HepG2 (cell line): Measurements from ENCODE around the gene GFRA3. TPM values are rescaled to one million over a fixed set of nuclear protein-coding genes. Genes with fewer than 3 reads are reported as not detected.

Source experiments
- ATAC-seq: fragments of 200-7000 bp; cut with Tn5 transposase; 3 replicates; pipeline ENCODE4 v1.9.1; 2020; ENCODE audit warnings: mild to moderate bottlenecking, moderate library complexity
- BruUV-seq: library from RNA; stranded (reverse); fragments of 400-500 nt; replicated peaks from 2 replicates; lab custom pipeline; 2021; lab: Mats Ljungman, UMichigan
- CTCF ChIA-PET: fragments of 300-600 bp; formaldehyde crosslinking; extraction: SDS; loops from one replicate; lab custom pipeline; 2021; ENCODE audit warnings: low total read pairs, inconsistent platforms, low intra/inter-chr PET ratio; lab: Yijun Ruan, JAX
- POLR2A ChIA-PET: fragments of 350-600 bp; sonication (Branson Sonifier 250); formaldehyde crosslinking; loops from one replicate; lab custom pipeline; 2020; ENCODE audit warnings: antibody characterized with exemption, inconsistent platforms; lab: Yijun Ruan, JAX
- DNase-seq: peaks from one replicate; pipeline ENCODE4 v3.0.0-alpha.2; 2015; ENCODE audit warnings: low spot score
- FAIRE-seq: peaks from 3 replicates; lab custom pipeline; 2011; peaks lifted over from hg19 to GRCh38; lab: Jason Lieb, UNC
- H2AFZ ChIP-seq: one replicate; pipeline ENCODE4 v1.6.1; 2011; ENCODE audit warnings: low read length, inconsistent platforms
- H3K27ac ChIP-seq: fragments of 300-600 bp; 3 replicates; pipeline ENCODE4 v1.8.0; 2011; ENCODE audit warnings: mixed run types, mild to moderate bottlenecking, mixed read lengths, low read length, inconsistent platforms; ENCODE audit not compliant: insufficient read depth; ENCODE audit errors: extremely low read length
- H3K27me3 ChIP-seq, 2 experiments: fragments of 200-600 bp in 1 of 2; 2 replicates in 1 of 2; 3 replicates in 1 of 2; pipeline versions ENCODE4 v1.6.0 to v1.8.0; 2011; ENCODE audit warnings: low read length in 2 of 2, mild to moderate bottlenecking in 2 of 2, moderate library complexity in 2 of 2, inconsistent platforms in 1 of 2; ENCODE audit not compliant: insufficient read depth in 2 of 2, control insufficient read depth in 1 of 2
- H3K36me3 ChIP-seq, 2 experiments: fragments of 200-600 bp in 1 of 2; replicated peaks in 1 of 2; 2 replicates in 1 of 2; 3 replicates in 1 of 2; pipeline versions ENCODE4 v1.5.1 to v1.8.0; 2011; ENCODE audit warnings: low read length in 2 of 2, inconsistent platforms in 1 of 2; ENCODE audit not compliant: insufficient read depth in 2 of 2, control insufficient read depth in 1 of 2
- H3K4me1 ChIP-seq: 2 replicates; pipeline ENCODE4 v1.5.1; 2012; ENCODE audit warnings: low read length, inconsistent platforms; ENCODE audit not compliant: insufficient read depth
- H3K4me2 ChIP-seq: 2 replicates; pipeline ENCODE4 v1.6.0; 2011; ENCODE audit warnings: low read depth, low read length, inconsistent platforms
- H3K4me3 ChIP-seq, 3 experiments: fragments of 200-600 bp in 1 of 3; sonication (generic), shearing (Covaris generic) in 1 of 3; replicated peaks in 1 of 3; 2 replicates each; pipeline ENCODE4 v1.5.1; 2011 to 2016; ENCODE audit warnings: low read length in 3 of 3, inconsistent platforms in 2 of 3, low read depth in 2 of 3, mild to moderate bottlenecking in 2 of 3, control low read depth in 1 of 3, mixed read lengths in 1 of 3; ENCODE audit not compliant: insufficient read depth in 1 of 3
- H3K79me2 ChIP-seq: one replicate; pipeline ENCODE4 v1.6.1; 2011; ENCODE audit warnings: low read length, inconsistent platforms; ENCODE audit not compliant: insufficient read depth
- H3K9ac ChIP-seq: 2 replicates; pipeline ENCODE4 v1.6.0; 2011; ENCODE audit warnings: mild to moderate bottlenecking, low read depth, low read length, inconsistent platforms; ENCODE audit not compliant: insufficient read depth
- H3K9me3 ChIP-seq: 2 replicates; pipeline ENCODE4 v1.5.1; 2012; ENCODE audit warnings: mild to moderate bottlenecking, low read length
- H4K20me1 ChIP-seq: 2 replicates; pipeline ENCODE4 v1.6.0; 2011; ENCODE audit warnings: inconsistent platforms, mild to moderate bottlenecking, low read length, moderate library complexity; ENCODE audit not compliant: insufficient read depth
- ARID3A ChIP-seq: IDR thresholded peaks from 2 replicates; pipeline ENCODE4 v1.6.1; 2012; ENCODE audit warnings: low read depth, low read length, improper control_type of control experiment
- HMGA1 ChIP-seq: sonication (generic); formaldehyde crosslinking; conservative IDR thresholded peaks from 2 replicates; pipeline ENCODE4 v1.4.0; 2020; ENCODE audit warnings: missing genetic modification reagents
- KLF6 ChIP-seq: IDR thresholded peaks from 2 replicates; pipeline ENCODE4 v1.8.0; 2016; ENCODE audit warnings: missing biosample characterization, missing genetic modification reagents
- POLR2AphosphoS2 ChIP-seq: IDR thresholded peaks from 2 replicates; pipeline ENCODE4 v1.6.1; 2011; ENCODE audit warnings: low read depth, low read length, improper control_type of control experiment
- TEAD3 ChIP-seq: optimal IDR thresholded peaks from 2 replicates; pipeline ENCODE3; 2016; ENCODE audit warnings: borderline replicate concordance
- XBP1 ChIP-seq: sonication (generic); formaldehyde crosslinking; IDR thresholded peaks from 2 replicates; pipeline ENCODE4 v1.5.0; 2020; ENCODE audit warnings: missing genetic modification reagents
- ZBTB39 ChIP-seq: sonication (generic); formaldehyde crosslinking; IDR thresholded peaks from 2 replicates; pipeline ENCODE4 v1.5.0; 2020; ENCODE audit warnings: missing genetic modification reagents
- ZNF362 ChIP-seq: sonication (generic); formaldehyde crosslinking; IDR thresholded peaks from 2 replicates; pipeline ENCODE4 v1.4.0; 2020; ENCODE audit warnings: missing genetic modification reagents, mild to moderate bottlenecking, borderline replicate concordance
- ZNF639 ChIP-seq: conservative IDR thresholded peaks from 2 replicates; pipeline ENCODE4 v1.6.1; 2018; ENCODE audit warnings: missing genetic modification reagents
- ZNF710 ChIP-seq: sonication (generic); formaldehyde crosslinking; IDR thresholded peaks from 2 replicates; pipeline ENCODE4 v1.5.0; 2020; ENCODE audit warnings: mild to moderate bottlenecking, missing genetic modification reagents, borderline replicate concordance
- ZNF720 ChIP-seq: sonication (generic); formaldehyde crosslinking; IDR thresholded peaks from 2 replicates; pipeline ENCODE4 v1.4.0; 2020; ENCODE audit warnings: missing genetic modification reagents
- ZNF724P ChIP-seq: sonication (generic); formaldehyde crosslinking; IDR thresholded peaks from 2 replicates; pipeline ENCODE4 v1.8.0; 2022; ENCODE audit warnings: missing genetic modification reagents, borderline replicate concordance
- ZNF766 ChIP-seq: sonication (generic); formaldehyde crosslinking; IDR thresholded peaks from 2 replicates; pipeline ENCODE4 v1.5.0; 2020; ENCODE audit warnings: missing genetic modification reagents, borderline replicate concordance
- ZNF816 ChIP-seq: sonication (generic); formaldehyde crosslinking; IDR thresholded peaks from 2 replicates; pipeline ENCODE4 v1.8.0; 2022; ENCODE audit warnings: missing genetic modification reagents, mild to moderate bottlenecking, borderline replicate concordance
- WGBS: methylation state at CpG from one replicate; pipeline ENCODE4 v1.1.6; 2017; ENCODE audit warnings: low lambda C conversion rate; 5-methylcytosine and 5-hydroxymethylcytosine counted together
- in situ Hi-C: cut with HindIII; loops from 2 replicates; pipeline ENCODE4 v1.10.0; 2017; ENCODE audit warnings: low pct_unique_long_range_greater_than_20kb; ENCODE audit not compliant: extremely low pct_ligation_motif_present
- intact Hi-C: fragments of 100-400 bp; cut with micrococcal nuclease; formaldehyde crosslinking; loops from one replicate; pipeline ENCODE4 v1.10.0; 2022; ENCODE audit not compliant: unreplicated experiment
- polyA plus RNA-seq, 8 experiments: library from polyadenylated mRNA; depleted of rRNA in 3 of 8; stranded (reverse) in 7 of 8; unstranded in 1 of 8; fragments of >200 nt; fragmentation: Illumina TruSeq in 4 of 8; extraction: Trizol in 4 of 8; gene quantifications; 2 replicates each; pipeline versions ENCODE4 v1.2.1 to v1.2.3, GENCODE V29; 2011 to 2016; ENCODE audit warnings: low read depth in 4 of 8, missing spikeins in 1 of 8, mixed read lengths in 1 of 8; ENCODE audit not compliant: insufficient read depth in 1 of 8
- total RNA-seq, 5 experiments: library from RNA; depleted of rRNA; stranded (reverse); fragments of >200 nt; fragmentation: Illumina TruSeq; extraction: Trizol; gene quantifications; 2 replicates each; pipeline ENCODE4 v1.2.3, GENCODE V29; 2016; ENCODE audit warnings: low read depth in 1 of 5

The GFRA3 gene
- total and polyA plus RNA-seq, 2 of the 13 experiments (the other 11 are each of a cell fraction or from before 2014, with no cell fraction given): 0.27 to 0.30 TPM

GRCh38 chr5:138210985-138211384, 63.4 kb downstream of the GFRA3 start:
- Histone ChIP-seq H3K4me1 (peaks cover 20% of the 10 kb centered on the region), H2AFZ (no peak overlapping the region), H3K9me3 (no peaks in the 10 kb centered on the region), H4K20me1 (no peaks in the 10 kb centered on the region), H3K27me3 (no peaks in the 10 kb centered on the region; a peak in 1 of 5 replicates), H3K4me2 (peak overlapping the region; percentile 67; the same call in 1 of the 2 replicates), H3K9ac (no peak overlapping the region)
- ChIA-PET CTCF (no interaction called here), POLR2A (no interaction called here)
- whole genome bisulfite sequencing: 89% methylated on average over 3 of the region's 3 CpGs
- in situ Hi-C loops (no loop called here), intact Hi-C loops (no loop called here)
- no peak for TF ChIP-seq ARID3A
- TF ChIP-seq ZNF362 (CRISPR knock-in tag): no peak
- TF ChIP-seq HMGA1 (CRISPR knock-in tag): no peak
- TF ChIP-seq TEAD3 (CRISPR knock-in tag): no peak
- TF ChIP-seq ZNF639 (CRISPR knock-in tag): no peak
- no peak for TF ChIP-seq XBP1
- TF ChIP-seq KLF6 (CRISPR knock-in tag): no peak
- TF ChIP-seq ZNF710 (CRISPR knock-in tag): no peak
- no peak for TF ChIP-seq ZNF816 (CRISPR knock-in tag)
- TF ChIP-seq ZNF720 (CRISPR knock-in tag): no peak
- no peak for TF ChIP-seq POLR2AphosphoS2
- TF ChIP-seq ZNF766 (CRISPR knock-in tag): no peak
- no peak for TF ChIP-seq ZBTB39
- TF ChIP-seq ZNF724P (CRISPR knock-in tag): no peak
- TF ChIP-seq, all 625 proteins: peak for 0
- peaks cover 5 to 17% of the 10 kb centered on the region in 2 experiments for H3K36me3 ChIP-seq
- H3K79me2 ChIP-seq: peaks cover 39% of the 10 kb centered on the region
- no peak overlapping the region for H3K27ac ChIP-seq
- ATAC-seq (no peak), FAIRE-seq (no peak), DNase-seq (no peak)
- no peak overlapping the region for H3K4me3 ChIP-seq
- BruUV-seq: no TSS peak
